Effector memory CD4-positive, alpha-beta T cell (primary cell): ENCODE results near the gene IFI44L.
A peak's percentile ranks its signal among the peaks of the same experiment; 100 is the strongest.

ENCODE experiments used
- DNase-seq, 3 donors: peaks; one replicate each; pipeline ENCODE4 v3.0.0-alpha.2; 2020
- H3K27ac ChIP-seq: 2 replicates; pipeline ENCODE4 v1.7.0; 2013; ENCODE audit warnings: mild to moderate bottlenecking, low read length, moderate library complexity; ENCODE audit not compliant: insufficient read depth, poor library complexity, severe bottlenecking
- H3K27me3 ChIP-seq: replicated peaks from 2 replicates; pipeline ENCODE4 v1.7.0; 2013; ENCODE audit warnings: mild to moderate bottlenecking, low read length; ENCODE audit not compliant: insufficient read depth, control insufficient read depth, poor library complexity, severe bottlenecking
- H3K36me3 ChIP-seq: 2 replicates; pipeline ENCODE4 v1.7.0; 2013; ENCODE audit warnings: mild to moderate bottlenecking, low read length, moderate library complexity; ENCODE audit not compliant: control insufficient read depth, insufficient read depth
- H3K4me1 ChIP-seq: 2 replicates; pipeline ENCODE4 v1.7.0; 2013; ENCODE audit warnings: low read length, mild to moderate bottlenecking; ENCODE audit not compliant: control insufficient read depth, insufficient read depth, poor library complexity, severe bottlenecking
- H3K4me3 ChIP-seq: 2 replicates; pipeline ENCODE4 v1.7.0; 2013; ENCODE audit warnings: low read length, low read depth, mild to moderate bottlenecking; ENCODE audit not compliant: insufficient read depth, poor library complexity, severe bottlenecking
- H3K9me3 ChIP-seq: 2 replicates; pipeline ENCODE4 v1.7.0; 2013; ENCODE audit warnings: mild to moderate bottlenecking, low read length, moderate library complexity; ENCODE audit not compliant: control insufficient read depth
- total RNA-seq, 3 donors: gene quantifications; one replicate each; lab custom pipeline; 2026; lab: John Stamatoyannopoulos, UW

The IFI44L gene
- total RNA-seq = 55.0 to 103 (median 61.2) reads per million in 3 donors

- peak; percentile 38 to 47 (median 44) for DNase-seq
- no peaks in the 10 kb centered on the region for H3K36me3 ChIP-seq
- H3K4me3 ChIP-seq = peak within 1 kb of the TSS; percentile 43
- H3K27ac ChIP-seq = peak within 1 kb of the TSS; percentile 59
- H3K27me3 ChIP-seq = no peaks in the 10 kb centered on the region
- H3K9me3 ChIP-seq = no peaks in the 10 kb centered on the region
- peaks cover 4% of the 10 kb centered on the region for H3K4me1 ChIP-seq
Measured at GRCh38 chr1:78619803-78620579, at the start of gene IFI44L. IFI44L (plus strand) TSS chr1:78620448; CDS start chr1:78627916, 7,468 bp downstream.

GRCh38 chr1:78570539-78570938 lies 49.7 kb upstream of the IFI44L start:
- Histone ChIP-seq H3K4me3 (no peak overlapping the region), H3K9me3 (no peaks in the 10 kb centered on the region), H3K27me3 (no peaks in the 10 kb centered on the region), H3K36me3 (no peaks in the 10 kb centered on the region), H3K4me1 (no peaks in the 10 kb centered on the region), H3K27ac (no peak overlapping the region)
- DNase-seq = no peak

GRCh38 chr1:78577257-78578100 lies 42.8 kb upstream of the IFI44L start:
- no peaks in the 10 kb centered on the region for H3K4me1 ChIP-seq
- H3K36me3 ChIP-seq = no peaks in the 10 kb centered on the region
- H3K27ac ChIP-seq = no peak overlapping the region
- no peaks in the 10 kb centered on the region for H3K27me3 ChIP-seq
- H3K9me3 ChIP-seq = no peaks in the 10 kb centered on the region
- H3K4me3 ChIP-seq = no peak overlapping the region
- DNase-seq = no peak

- no peaks in the 10 kb centered on the region for H3K36me3 ChIP-seq
Measured at GRCh38 chr1:78586572-78586971, 33.7 kb upstream of the IFI44L start.

GRCh38 chr1:78587211-78587610 lies 33.0 kb upstream of the IFI44L start:
- no peak for DNase-seq
- no peaks in the 10 kb centered on the region for H3K4me1 ChIP-seq
- H3K27ac ChIP-seq = no peak overlapping the region
- no peak overlapping the region for H3K4me3 ChIP-seq
- H3K27me3 ChIP-seq = no peaks in the 10 kb centered on the region
- no peaks in the 10 kb centered on the region for H3K36me3 ChIP-seq
- no peaks in the 10 kb centered on the region for H3K9me3 ChIP-seq

More at GRCh38 chr1:78586572-78586971, 33.7 kb upstream of the IFI44L start:
- Histone ChIP-seq H3K27ac (no peak overlapping the region), H3K27me3 (no peaks in the 10 kb centered on the region), H3K9me3 (no peaks in the 10 kb centered on the region), H3K4me3 (no peak overlapping the region), H3K4me1 (no peaks in the 10 kb centered on the region)
- no peak for DNase-seq

GRCh38 chr1:78591971-78592370 lies 28.3 kb upstream of the IFI44L start:
- Histone ChIP-seq H3K27me3 (no peaks in the 10 kb centered on the region), H3K27ac (no peak overlapping the region), H3K4me3 (no peak overlapping the region), H3K9me3 (no peaks in the 10 kb centered on the region), H3K36me3 (no peaks in the 10 kb centered on the region), H3K4me1 (no peaks in the 10 kb centered on the region)
- DNase-seq = no peak

GRCh38 chr1:78599294-78599693 lies 21.0 kb upstream of the IFI44L start:
- H3K4me3 ChIP-seq = no peak overlapping the region
- H3K27ac ChIP-seq = no peak overlapping the region
- H3K36me3 ChIP-seq = no peaks in the 10 kb centered on the region
- H3K4me1 ChIP-seq = no peaks in the 10 kb centered on the region
- DNase-seq = no peak
- no peaks in the 10 kb centered on the region for H3K9me3 ChIP-seq
- no peaks in the 10 kb centered on the region for H3K27me3 ChIP-seq

GRCh38 chr1:78601068-78601467 lies 19.2 kb upstream of the IFI44L start:
- Histone ChIP-seq H3K4me1 (no peaks in the 10 kb centered on the region), H3K36me3 (no peaks in the 10 kb centered on the region), H3K9me3 (no peaks in the 10 kb centered on the region), H3K27me3 (no peaks in the 10 kb centered on the region), H3K27ac (no peak overlapping the region), H3K4me3 (no peak overlapping the region)
- no peak for DNase-seq

- no peak overlapping the region for H3K27ac ChIP-seq
- H3K27me3 ChIP-seq = no peaks in the 10 kb centered on the region
- H3K4me1 ChIP-seq = no peaks in the 10 kb centered on the region
- no peaks in the 10 kb centered on the region for H3K9me3 ChIP-seq
- no peak overlapping the region for H3K4me3 ChIP-seq
- no peaks in the 10 kb centered on the region for H3K36me3 ChIP-seq
- no peak for DNase-seq
Measured at GRCh38 chr1:78603206-78603605, 17.0 kb upstream of the IFI44L start.

- DNase-seq = no peak
Measured at GRCh38 chr1:78604643-78605042, 15.6 kb upstream of the IFI44L start.

More at GRCh38 chr1:78604643-78605042, 15.6 kb upstream of the IFI44L start:
- Histone ChIP-seq H3K27me3 (no peaks in the 10 kb centered on the region), H3K4me3 (no peak overlapping the region), H3K9me3 (no peaks in the 10 kb centered on the region), H3K4me1 (no peaks in the 10 kb centered on the region), H3K27ac (no peak overlapping the region), H3K36me3 (no peaks in the 10 kb centered on the region)
